SW480 (cell line): ENCODE results near the gene PPT2.
"Not testable (repeated sequence)": the region's sequence is repeated elsewhere in the genome, so short reads cannot be mapped to it uniquely, and the experiment has no call there.

Experiments
- DNase-seq: peaks from one replicate; pipeline ENCODE4 v3.0.0-alpha.2; 2016; ENCODE audit warnings: low spot score

Gene PPT2

DNA sequence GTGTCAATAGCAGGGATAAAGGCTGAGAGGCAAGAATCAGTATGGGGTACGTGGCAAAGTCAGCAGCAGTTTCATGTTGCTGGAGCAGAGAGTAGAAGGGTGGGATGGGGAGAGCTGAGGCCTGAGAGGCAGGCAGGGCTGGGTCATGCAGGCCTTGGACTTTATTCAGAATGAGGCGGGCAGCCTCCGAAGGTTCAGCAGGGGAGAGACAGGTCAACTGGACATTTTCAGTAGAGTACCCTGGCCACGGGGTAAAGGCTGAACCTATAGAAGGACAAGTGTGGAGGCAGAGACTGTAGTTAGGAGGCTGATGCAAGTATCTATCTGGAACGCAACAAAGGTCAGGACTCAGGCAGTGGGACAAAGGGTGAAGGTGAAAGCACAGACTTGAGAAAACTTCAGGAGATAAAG, 56.3 kb downstream of the PPT2 start:
- no peak for DNase-seq

- not testable (repeated sequence) for DNase-seq
These were observed 57.5 kb downstream of the PPT2 start for GRCh38 chr6:32211432-32211831.

GRCh38 chr6:32212076-32212760, 58.3 kb downstream of the PPT2 start:
- DNase-seq: no peak
